ENCODE results near the gene TMEM255B. TPM values are rescaled to one million over a fixed set of nuclear protein-coding genes. Genes with fewer than 3 reads are reported as not detected.

TMEM255B gene
- total and polyA plus RNA-seq, 9 of the 15 experiments (the other 6 are each of a cell fraction or from before 2014, with no cell fraction given) = 0.01 to 0.75 (median 0.23) TPM

DNA sequence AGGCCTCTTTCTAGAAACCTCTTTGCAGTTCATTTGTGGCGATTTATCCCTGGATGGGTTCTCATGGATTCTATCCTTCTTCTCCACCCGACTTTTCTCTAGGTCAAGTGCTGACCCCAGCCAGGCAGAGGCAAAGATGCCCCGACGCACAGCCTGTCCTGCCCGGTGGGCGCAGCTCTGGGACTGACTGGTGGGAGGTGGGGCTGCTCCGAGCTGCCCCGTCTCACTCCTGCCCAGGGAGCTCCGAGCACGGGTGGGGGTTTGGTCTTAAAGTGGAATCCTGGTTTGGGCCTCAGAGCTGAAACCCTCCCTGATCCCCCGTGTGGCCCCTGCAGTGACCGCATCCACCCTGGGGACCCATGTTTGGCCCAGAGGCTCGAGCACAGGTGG lies 60.3 kb downstream of the TMEM255B start (continued):
- TF ChIP-seq ILK (tag; IDR thresholded peaks at IDR 0.05; ENCODE audit: borderline replicate concordance, low read depth) (no peak), SMAD3 (CRISPR knock-in tag; conservative IDR thresholded peaks at IDR 0.05) (no peak)

DNA sequence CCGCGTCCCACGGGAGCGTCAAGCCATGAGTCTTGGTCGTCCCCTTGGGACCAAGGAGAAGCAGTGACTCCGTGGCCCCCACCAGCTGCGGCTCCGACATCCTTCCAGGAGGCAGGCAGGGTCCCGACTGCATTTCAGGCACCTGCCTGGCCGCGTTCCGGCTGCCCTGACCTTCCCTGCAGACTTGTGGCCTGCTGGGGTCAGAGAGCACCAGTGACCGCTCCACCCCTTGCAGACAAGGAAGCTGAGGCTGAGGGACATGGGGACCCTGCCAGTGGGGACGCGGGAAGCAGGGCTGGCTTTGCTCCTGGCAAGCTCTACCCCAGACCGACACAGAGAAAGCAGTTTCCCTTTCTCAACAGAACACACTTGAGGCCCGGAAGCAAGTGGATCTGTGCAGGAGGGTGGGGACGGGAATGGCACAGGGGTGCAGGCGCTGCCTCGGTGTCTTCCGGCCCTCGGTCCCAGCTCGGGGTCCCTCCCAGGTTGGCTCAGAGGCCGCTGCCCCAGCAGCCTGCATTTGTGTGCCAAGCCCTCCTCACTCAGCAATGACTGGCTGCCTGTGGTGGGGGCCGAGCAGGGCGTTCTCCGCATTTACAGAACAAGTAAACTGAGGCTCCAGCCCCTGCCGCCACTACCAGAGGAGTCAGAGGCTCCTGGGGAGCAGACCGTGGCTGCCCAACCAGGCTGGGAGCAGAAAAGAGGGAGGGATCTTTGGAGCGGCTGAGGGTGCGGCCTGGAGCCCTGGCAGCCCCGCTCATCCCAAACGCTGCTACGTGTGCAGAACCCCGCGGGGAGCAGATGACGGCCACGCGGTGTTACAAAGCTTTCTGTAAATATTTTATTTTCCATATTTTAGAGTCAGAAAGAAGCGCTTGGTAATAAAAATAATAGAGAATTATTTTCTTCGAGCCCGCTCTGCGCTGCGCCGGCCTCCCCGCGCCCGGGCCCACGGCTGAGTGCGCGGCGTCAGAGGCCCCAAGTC lies 61.0 kb downstream of the TMEM255B start:
- Histone ChIP-seq H3K79me2 (ENCODE audit: control insufficient read depth, insufficient read depth, low read length) (no peaks in the 10 kb centered on the region), H3K4me2 (ENCODE audit: insufficient read depth, low read length) (no peak overlapping the region), H4K20me1 (replicated peaks; ENCODE audit: control insufficient read depth, insufficient read depth, low read length) (no peaks in the 10 kb centered on the region), H3K36me3 (ENCODE audit: control insufficient read depth, insufficient read depth, low read length) (no peaks in the 10 kb centered on the region), H3K4me3 (no peak overlapping the region), H3K9me3 (replicated peaks; ENCODE audit: control insufficient read depth, insufficient read depth, low read depth, low read length) (no peaks in the 10 kb centered on the region), H3K9ac (ENCODE audit: insufficient read depth in 1 of 2, low read depth in 2 of 2, low read length in 2 of 2) (no peak overlapping the region), H3K4me1 (replicated peaks in 1 of 2; ENCODE audit: control insufficient read depth in 2 of 2, insufficient read depth in 2 of 2, low read length in 2 of 2) (peaks cover 0 to 33% of the 10 kb centered on the region in 2 experiments; a peak in 2 of 5 replicates), H3K27me3 (ENCODE audit: control insufficient read depth in 2 of 2, insufficient read depth in 2 of 2, low read length in 2 of 2) (no peaks in the 10 kb centered on the region), H3K27ac (ENCODE audit: extremely low read depth, low read depth, low read length) (no peak overlapping the region), H3K9me1 (ENCODE audit: control insufficient read depth, insufficient read depth, low read length) (no peaks in the 10 kb centered on the region), H2AFZ (ENCODE audit: low read depth, low read length) (no peak overlapping the region)
- no peak for TF ChIP-seq LCOR (CRISPR knock-in tag; IDR thresholded peaks at IDR 0.05)
- TF ChIP-seq POLR2G (IDR thresholded peaks at IDR 0.05; ENCODE audit: low read depth, low read length) = peak; percentile 19; the same call in 1 of the 2 replicates
- TF ChIP-seq KLF10 (CRISPR knock-in tag; IDR thresholded peaks at IDR 0.05) = no peak
- TF ChIP-seq, protein P1, sequence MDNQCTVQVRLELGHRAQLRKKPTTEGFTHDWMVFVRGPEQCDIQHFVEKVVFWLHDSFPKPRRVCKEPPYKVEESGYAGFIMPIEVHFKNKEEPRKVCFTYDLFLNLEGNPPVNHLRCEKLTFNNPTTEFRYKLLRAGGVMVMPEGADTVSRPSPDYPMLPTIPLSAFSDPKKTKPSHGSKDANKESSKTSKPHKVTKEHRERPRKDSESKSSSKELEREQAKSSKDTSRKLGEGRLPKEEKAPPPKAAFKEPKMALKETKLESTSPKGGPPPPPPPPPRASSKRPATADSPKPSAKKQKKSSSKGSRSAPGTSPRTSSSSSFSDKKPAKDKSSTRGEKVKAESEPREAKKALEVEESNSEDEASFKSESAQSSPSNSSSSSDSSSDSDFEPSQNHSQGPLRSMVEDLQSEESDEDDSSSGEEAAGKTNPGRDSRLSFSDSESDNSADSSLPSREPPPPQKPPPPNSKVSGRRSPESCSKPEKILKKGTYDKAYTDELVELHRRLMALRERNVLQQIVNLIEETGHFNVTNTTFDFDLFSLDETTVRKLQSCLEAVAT (IDR thresholded peaks at IDR 0.05) = no peak
- TF ChIP-seq, protein P2, sequence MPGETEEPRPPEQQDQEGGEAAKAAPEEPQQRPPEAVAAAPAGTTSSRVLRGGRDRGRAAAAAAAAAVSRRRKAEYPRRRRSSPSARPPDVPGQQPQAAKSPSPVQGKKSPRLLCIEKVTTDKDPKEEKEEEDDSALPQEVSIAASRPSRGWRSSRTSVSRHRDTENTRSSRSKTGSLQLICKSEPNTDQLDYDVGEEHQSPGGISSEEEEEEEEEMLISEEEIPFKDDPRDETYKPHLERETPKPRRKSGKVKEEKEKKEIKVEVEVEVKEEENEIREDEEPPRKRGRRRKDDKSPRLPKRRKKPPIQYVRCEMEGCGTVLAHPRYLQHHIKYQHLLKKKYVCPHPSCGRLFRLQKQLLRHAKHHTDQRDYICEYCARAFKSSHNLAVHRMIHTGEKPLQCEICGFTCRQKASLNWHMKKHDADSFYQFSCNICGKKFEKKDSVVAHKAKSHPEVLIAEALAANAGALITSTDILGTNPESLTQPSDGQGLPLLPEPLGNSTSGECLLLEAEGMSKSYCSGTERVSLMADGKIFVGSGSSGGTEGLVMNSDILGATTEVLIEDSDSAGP (CRISPR knock-in tag; IDR thresholded peaks at IDR 0.05) = no peak
- TF ChIP-seq, protein P3, sequence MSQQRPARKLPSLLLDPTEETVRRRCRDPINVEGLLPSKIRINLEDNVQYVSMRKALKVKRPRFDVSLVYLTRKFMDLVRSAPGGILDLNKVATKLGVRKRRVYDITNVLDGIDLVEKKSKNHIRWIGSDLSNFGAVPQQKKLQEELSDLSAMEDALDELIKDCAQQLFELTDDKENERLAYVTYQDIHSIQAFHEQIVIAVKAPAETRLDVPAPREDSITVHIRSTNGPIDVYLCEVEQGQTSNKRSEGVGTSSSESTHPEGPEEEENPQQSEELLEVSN (IDR thresholded peaks at IDR 0.05; ENCODE audit: borderline replicate concordance in 1 of 2, extremely low read depth in 1 of 2, insufficient read depth in 1 of 2, insufficient read length in 1 of 2, low read depth in 1 of 2, low read length in 1 of 2, poor library complexity in 1 of 2, severe bottlenecking in 1 of 2) = no peak
- TF ChIP-seq, protein P4, sequence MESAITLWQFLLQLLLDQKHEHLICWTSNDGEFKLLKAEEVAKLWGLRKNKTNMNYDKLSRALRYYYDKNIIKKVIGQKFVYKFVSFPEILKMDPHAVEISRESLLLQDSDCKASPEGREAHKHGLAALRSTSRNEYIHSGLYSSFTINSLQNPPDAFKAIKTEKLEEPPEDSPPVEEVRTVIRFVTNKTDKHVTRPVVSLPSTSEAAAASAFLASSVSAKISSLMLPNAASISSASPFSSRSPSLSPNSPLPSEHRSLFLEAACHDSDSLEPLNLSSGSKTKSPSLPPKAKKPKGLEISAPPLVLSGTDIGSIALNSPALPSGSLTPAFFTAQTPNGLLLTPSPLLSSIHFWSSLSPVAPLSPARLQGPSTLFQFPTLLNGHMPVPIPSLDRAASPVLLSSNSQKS (CRISPR knock-in tag; IDR thresholded peaks at IDR 0.05) = no peak
- no peak for TF ChIP-seq ZNF224 (CRISPR knock-in tag; IDR thresholded peaks at IDR 0.05)
- ChIA-PET POLR2A (no interaction called here), CTCF (ENCODE audit: low intra/inter-chr PET ratio) (no interaction called here)
- DNase-seq (ENCODE audit: extremely low read depth in 1 of 4, low spot score in 3 of 4) (no peak), FAIRE-seq (no peak), ATAC-seq (no peak)
- in situ Hi-C loops (cut with MboI) (loop anchor here (10.0 kb wide), 1 partner anchor 95 kb away; no protein-coding TSS in a partner anchor), intact Hi-C loops (cut with micrococcal nuclease) (loop anchor here (5.0 kb wide), 3 partner anchors 82 to 407 kb away; no protein-coding TSS in a partner anchor)
- no TSS peak for BruUV-seq (replicated peaks)
- WGBS (ENCODE audit: insufficient coverage, low coverage, missing lambda C conversion rate) = 83% methylated on average over 25 of the region's 52 CpGs
